ENCODE results near the gene NCBP2L.
A peak's percentile ranks its signal among the peaks of the same experiment; 100 is the strongest.

NCBP2L gene

DNA sequence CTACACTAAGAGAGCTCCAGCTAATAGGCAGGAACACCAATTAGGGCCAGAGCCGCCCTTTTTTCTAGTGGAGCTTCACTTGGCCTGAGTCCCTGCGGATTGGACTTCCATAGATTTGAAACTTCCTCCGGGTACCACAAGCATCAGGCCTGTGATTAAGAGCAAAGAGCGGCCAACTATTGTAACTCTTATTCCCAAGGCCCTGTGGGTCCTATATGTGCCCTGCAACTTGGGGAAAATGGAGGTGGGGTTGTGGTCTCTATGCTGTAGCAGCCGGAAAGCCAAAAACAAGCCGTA is at the start of gene NCBP2L:
TSS of gene NCBP2L (plus strand) at position 198 of the 297 bp plus-strand sequence. CDS start 16,488 bp downstream, outside the sequence.
- DNase-seq: no peak

DNA sequence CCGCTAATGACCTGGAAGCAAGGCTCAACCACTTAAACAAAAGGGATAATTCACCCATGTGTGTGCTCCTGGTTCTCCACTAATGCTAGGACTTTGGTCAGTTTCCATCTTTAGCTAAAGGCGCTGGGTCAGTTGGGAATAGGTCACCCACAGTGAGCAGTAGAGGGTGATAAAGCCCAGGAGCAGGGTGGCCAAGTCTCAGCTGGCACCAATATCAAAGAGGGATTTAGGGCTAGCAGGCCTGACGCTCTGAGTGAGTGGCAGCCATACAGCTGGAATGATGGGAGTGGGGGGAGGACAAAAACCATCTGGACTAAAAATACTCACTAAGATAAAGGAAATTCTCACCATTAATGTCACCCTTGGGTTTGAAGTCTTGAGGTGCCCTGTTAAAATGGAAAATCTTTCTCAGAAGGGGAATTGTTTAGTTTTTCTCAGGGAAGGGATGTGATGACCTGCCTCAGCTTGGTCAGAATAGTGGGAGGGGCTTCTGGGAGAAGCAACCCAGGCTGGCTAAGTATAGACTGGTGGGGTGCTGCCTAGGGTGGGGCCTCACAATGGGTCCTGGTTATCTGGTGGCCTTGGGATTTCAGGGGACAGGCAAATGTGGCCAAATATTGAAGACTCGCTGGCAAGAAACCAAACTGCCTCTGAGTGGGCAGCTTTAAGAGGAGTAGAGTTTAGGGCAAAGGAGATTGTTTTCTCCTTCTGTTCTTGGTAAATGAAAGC is 49.0 kb upstream of the NCBP2L start:
- no peak for DNase-seq

DNA sequence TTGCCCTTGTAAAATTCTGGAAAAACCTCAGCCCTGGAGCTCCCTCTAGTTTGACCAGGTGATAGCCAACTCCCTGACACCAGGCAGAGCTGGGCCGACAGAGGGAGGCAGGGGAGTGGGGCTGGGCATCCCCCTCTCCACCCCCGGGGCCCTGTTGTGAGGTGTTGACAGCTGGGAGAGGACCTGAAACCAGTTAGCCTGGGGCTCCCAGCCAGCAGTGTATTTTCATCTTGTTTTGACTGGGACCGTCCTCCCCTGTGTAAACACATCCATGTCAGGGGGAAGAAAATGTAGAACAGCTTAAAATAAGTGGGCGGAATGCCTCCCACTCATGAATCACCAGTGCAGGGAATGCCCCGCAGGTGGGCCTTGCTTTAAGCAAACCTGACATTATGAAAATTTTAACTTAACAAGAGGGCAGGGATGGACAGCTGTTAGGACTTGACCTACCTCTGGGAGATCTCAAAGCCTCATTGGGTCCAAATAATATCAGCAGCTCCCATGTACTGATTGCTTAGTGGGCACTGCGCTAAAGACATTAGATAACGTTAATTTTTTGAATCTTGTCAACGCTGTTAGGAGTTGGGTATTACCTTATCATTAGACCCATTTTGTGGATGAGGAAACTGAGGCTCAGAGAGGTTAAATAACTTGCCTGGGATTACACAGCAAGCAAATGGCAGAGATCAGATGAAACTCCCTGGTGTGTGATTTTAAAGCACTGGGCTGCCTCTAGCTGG is 47.8 kb upstream of the NCBP2L start:
- no peak for DNase-seq

DNA sequence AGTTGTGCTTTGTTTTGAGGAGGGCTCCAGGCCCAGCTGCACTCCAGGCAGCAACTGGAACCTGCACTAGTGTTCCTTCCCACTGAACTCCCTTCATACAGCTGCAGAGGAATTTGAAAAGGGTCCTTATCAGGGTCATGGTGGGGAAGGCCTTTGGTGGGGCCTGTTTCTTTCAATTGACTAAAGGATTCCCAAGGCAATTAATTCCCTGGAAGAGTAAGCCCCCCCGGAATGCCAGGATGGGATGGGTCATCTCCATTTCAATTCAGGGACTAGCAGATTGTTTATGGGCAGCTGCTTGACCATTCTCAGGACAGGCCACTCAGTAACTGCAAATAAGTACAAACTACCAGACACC is 47.3 kb upstream of the NCBP2L start:
- no peak for DNase-seq

DNA sequence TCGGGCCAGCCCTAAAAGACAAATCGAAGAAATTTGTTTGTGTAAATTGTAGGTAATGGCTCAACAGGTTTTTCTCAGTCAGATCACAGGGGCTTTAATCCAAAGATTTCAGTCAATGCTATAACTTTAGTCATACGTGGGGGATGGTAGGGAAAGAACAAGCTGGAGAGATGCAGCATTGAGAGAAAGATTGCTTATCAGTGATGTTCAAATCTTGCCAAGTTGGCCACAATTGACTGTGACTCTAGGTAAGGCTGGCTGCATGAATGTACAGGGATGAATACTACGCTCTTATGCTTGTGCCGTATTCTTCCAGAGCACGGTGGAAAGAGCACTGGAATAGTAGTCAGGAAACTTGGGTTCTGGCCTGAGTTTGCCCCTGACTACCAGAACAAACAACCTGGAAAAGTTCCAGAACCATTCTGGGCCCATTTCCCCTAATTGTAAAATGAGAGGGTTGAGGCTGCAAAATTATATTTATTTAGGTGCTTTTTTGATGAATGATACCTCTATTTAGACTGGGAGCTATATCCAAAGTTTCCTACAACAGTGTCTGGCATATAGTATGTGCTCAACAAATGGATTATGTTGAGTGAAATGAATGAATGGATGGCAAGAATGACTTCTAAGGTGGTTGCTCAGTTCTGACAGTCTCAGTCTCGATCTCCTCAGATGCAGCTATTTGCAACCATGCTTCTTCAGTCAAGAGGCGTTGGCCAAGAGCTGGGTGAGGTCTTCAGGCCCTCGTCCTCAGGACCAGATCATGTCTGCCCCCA is 46.4 kb upstream of the NCBP2L start:
- no peak for DNase-seq

DNA sequence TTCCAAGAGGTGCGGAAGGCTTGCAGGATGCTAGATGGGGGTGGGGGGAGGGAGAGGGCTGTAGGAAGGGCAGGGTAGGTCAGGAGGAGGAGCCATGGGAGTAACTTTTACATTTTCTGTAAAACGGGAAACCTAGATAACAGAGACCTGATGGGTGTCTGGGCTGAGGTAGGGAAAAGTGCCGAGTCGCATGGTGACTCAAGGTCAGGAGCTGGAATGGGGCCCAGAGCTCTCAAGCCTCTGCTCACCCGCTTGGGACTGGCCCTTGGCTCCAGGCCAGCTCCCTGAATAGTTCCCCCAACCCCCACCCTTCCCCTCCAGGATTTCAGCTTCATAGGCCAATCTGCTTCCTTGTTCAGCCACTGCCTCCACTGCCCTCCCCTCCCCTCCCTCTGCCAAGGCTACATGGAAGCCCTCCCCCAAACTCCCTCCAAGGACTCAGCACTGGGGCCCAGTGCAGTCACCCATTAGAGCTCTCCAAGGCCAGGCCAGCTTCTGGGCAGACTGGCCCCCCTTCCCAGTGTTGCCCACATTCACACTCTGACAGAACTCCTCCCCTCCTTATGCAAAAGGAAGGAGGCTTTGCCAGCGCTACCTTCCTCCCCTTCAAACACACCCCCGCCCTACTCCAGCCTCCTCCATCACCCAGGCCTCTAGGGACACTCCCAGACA is 45.6 kb upstream of the NCBP2L start:
- peak; percentile 61 to 79 for DNase-seq

DNA sequence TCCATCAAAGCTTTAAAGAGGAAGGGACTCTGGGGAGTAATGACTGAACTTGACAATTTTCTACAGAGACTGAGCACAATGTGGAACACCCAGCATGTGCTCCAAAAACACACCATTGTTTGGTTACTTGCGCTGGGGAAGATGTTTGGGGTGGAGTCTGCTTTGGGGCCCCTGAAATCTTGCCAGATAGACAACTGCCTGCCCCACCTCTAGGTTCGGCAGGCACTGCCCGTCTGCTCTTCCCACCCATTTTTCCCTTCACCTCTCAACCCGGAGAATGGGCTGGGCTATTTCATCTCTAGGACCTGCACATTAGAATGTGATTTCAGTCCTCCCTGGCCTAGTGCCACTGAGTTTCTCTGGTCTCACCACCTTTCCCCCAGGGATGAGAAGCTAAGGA is 43.8 kb upstream of the NCBP2L start:
- DNase-seq: no peak

DNA sequence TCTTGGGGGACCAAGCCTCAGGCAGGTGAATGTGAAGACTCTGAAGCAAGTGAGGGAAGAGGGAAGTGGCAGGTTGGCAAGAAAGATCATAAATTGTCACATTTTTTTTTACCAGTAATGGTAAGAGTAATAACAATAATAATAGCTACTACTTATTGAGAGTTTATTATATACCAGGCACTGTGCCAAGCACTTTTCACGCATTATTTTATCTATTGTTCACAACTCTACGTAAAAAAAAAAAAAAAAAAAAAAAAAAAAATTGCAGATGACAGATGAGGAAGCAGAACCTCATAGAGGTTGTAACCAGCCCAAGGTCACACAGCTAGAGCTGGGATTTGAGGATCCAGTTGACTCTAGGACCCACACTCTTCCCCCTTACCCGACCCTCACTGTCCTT is 42.9 kb upstream of the NCBP2L start:
- no peak for DNase-seq

DNA sequence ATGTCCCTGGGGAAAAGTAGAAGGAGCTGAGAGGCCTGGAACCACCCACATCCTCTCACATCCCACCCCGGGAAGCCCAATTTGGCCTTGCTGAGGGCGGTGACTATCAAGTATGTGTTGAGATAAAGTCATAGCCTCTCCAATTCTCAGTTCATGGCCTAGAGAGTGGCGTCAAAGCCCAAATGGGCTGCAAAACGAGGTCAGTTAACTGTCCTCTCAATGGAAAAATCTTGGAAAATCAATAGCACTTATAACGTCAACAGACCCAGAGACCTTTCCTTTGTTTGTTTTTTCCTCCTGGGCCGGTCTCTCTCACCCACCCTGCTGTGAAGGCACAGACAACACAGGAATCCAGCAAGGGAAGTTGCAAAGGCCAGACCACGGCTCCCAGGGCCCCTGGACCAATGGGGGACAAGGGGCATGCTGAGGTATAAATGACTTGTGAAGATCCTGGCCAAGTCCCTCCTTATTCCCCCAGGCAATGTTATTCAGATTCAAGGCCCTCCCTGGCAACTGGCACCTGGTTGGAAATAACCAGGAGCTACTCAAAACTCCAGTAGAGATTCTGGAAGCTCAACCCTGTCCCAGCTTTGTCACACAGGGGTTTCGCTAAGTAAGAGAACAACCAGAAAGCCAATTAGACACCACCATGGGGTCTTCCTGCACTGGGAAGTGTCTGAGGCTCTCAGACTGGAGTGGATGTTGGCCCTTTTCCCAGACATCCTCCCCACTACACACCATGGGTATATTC is 40.6 kb upstream of the NCBP2L start:
- DNase-seq: no peak

DNA sequence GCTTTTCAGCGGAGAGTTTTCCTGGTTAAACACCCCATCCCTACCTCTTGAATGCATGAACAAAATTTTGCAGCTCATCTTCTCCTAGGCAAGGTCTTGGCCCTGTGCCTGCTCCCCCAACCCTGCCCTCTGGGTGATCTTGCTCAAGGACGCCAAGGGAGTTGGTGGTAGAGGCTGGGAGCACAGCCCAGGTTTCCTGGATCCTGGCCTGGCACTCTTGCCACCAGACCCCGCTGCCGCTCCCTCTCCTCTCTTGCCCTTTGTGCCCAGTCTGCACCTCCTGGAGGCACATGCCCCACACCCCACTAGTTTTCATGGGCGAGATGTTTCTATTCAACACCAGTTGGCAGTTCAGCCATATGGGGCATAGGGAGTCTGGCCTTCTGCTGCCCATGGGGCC is 39.3 kb upstream of the NCBP2L start:
- no peak for DNase-seq

DNA sequence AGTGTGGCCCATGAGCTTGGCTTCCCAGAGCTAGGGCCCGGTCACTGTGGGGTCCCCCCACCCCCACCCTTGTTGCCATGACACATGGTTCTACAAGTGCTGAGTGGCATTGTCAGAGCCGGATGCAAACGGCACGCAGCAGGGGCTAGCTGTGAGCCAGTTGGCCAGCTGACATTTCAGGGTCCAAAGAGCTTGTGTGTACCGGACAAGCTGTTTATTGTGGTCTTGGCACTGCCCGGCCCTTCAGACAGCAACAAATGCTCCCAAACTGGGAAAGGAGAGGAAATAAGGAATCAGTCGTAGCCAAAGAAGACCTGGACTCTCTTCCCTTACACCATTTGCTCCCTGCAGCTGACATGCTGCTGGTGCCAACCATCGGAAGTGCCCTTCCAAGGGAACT is 38.8 kb upstream of the NCBP2L start:
- no peak for DNase-seq

DNA sequence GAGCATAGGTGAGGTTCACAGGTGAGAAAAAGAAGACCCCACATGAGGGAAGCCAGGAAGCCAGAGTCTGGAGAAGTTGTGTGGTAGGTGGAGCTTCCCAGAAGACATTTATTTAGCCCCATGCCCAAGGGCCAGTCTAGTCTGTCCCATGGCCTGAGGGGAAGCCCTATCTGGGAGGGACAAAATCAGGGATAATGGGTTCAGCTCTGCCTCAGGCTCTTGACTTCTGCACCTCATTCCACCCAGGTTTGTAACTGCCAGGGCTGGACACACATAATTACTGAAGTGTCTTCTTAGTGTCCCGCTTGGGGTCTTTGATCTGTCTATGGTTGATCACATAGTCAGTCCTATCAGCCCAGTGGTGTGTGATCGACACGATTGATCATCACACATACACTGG is 38.0 kb upstream of the NCBP2L start:
- no peak for DNase-seq

DNA sequence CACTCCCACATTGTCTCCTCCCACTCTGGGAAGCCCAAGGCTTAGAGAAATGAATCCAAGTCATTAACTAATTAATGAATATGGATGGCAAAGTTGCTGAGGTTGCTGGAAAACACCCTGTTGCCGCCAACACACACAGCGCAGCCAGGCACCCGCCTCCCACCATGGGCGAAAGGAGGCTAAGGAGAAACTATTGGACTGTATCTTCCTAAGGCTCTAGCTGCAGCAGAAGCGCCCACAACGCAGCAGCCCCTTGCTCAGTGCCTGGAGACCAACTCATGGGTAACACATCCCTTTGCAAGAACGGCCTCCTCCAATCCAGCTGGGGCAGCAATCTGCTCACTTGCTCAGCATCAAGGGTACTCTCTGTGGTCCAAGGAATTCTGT is 36.1 kb upstream of the NCBP2L start:
- no peak for DNase-seq

DNA sequence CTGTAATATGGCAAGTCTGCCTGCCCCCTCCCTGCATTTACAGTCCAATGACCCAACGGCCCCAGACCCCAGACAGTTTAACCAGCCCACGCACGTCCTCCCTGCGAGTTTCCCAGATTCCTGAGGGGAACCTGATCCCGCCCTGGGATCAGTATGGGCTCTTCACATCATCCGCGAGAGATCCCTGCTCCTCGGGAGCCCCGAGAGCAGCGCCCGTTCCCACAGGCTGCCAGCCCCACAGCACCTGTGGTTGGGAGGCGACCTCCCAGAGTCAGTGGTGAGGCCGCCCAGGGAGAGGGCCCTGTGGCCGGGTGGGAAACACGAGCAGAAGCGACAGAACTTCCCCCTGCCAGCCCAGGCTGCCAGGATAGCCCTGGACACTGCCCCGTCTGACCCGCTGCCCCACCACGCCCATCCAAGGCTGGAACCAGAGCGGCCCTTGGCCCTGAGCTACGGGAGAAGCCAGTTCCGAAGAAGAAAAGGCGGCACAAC is 34.8 kb upstream of the NCBP2L start:
- no peak for DNase-seq

DNA sequence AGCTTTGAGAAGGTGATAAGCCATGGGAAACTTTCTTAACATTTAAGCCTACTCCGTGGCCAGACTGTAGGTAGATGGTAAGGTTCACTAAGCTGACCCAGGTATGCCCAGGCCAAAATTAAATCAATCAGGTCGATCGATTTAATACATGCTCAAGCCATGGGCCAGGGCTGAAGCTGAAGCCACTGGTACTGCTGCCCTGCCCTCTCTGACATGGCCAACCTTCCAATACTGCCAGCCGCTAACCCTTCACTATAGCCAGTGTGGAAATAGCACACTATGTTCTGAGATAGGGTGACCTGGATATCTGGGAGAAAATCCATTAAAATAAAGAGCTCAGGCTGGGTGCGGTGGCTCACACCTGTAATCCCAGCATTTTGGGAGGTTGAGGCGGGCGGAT is 33.5 kb upstream of the NCBP2L start:
- DNase-seq: no peak

DNA sequence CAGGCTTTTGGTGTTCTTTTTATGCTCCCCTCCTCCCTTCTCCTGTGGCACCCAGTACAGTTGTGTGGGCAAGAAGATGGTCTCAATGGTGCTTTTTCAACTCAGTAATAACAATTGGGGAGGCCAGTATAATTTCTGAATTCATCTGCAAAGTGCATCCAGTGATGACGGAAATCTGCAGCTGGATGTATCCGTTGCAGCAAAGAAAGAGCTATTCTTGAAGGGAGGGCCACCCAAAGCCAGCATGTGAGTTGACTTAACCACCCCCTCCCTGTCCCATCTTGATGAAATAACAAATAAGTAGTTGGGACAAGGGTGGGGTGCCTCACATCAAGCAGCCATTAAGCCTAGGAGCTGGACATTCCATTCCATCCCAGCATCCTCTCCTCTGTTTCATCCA is 32.7 kb upstream of the NCBP2L start:
- DNase-seq: no peak

DNA sequence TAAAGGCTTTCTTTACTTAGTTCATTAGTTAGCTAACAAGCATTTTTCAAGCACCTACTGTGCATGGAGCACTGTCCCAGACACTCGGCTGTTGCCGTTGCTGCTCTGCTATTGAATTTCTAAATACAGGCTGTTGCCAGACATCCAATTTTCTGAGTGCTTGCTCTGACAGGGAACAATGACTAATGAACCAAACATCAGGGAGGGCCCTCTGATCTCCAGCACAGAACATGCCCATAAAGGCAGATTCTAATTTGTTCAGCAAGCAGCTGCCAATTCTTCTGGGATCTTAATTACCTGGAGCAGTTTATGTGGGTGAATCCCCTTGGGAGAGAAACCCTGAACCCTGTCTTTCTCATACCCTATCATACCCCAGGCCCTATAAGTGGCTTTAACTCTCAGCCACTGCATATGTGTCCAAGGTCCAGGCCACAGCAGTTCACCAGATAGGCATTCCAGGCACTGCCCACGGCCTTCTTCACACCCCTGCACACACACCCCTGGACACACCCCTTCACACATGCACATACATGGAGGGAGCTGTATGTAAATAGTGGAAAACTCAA is 29.9 kb upstream of the NCBP2L start:
- no peak for DNase-seq

DNA sequence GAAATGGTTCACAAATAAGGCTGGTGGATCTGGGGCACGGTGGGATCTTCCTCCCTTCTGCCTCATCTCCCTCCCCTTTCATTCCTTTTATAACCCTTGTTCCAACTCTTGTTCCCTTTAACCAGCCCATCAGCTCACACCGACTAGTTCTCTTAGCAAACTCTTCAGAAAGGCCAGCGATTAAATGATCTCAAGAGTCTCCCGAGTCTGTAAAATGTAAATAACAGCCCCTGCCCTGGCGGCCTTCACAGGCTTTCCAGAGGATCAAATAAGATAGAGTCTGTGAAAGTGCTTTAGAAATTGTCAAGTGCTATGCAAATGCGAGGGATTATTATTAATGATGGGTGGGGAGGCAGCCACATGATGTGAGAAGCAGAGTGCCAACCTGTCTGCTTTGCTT is 29.0 kb upstream of the NCBP2L start:
- no peak for DNase-seq

DNA sequence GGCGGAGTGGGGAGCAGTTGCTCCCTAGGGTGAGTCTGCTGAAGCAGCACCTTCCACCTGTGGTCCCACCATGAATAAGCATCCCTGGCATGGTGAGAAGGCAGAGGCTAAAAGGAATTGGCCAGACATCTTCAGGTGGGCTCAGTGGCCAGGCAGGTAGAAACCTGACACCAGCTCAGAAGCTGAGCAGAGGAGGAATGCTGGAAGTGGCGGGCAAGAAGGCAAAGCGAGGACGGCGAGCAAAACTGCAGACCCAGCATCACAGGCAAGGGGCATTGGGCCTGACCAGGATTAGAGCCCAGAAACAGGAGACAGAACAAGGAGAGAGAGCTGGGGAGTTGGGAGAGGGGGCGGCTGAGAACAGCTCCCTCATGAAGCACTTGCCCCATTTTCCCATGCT is 27.3 kb upstream of the NCBP2L start:
- DNase-seq: no peak

DNA sequence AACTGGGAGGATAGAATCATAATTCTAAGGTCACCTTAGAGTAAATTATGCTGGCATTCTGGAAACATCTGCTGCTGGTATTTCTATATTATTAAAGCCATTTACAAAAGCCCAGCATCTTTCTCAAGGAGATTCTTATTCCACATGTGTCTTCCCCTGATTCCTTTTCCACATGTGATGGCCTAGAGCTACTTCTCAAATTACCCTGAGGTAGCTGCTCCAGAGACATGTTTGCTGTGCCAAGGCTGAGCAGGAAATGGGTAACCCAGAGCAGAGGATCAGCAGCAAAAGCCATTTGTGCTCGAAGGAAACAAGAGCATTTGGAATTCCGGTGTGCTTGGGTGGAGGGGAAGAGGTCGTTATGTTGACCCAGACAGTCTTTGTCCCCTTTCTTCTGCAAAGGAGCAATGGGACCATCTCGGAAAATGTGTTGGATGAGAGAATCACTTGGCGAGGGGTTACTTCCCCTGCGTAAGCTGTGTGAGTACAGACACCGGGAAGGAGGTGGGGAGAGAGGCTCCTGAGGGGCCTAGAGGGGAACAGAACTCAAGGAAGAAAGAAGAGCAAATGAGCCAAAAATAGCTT is 26.6 kb upstream of the NCBP2L start:
- no peak for DNase-seq

DNA sequence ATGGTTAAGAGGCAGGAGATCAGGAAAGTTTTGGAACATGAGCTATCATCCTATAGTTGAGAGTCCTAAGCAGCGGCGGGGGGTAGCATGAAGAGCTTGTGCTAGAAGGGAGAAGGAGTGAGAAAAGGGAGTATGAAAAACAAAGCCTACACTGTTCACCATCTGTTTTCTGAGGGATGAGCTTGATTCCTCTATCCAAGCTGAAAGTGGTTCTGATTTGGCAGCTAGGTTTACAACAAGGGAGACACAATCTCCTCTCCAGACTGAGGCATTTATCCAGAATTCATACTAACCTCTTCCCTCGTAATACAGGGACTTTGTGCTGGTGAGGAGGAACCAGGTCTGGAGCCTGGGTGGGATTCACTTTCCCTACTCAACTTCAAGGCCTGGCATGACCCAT is 25.5 kb upstream of the NCBP2L start:
- DNase-seq: no peak

DNA sequence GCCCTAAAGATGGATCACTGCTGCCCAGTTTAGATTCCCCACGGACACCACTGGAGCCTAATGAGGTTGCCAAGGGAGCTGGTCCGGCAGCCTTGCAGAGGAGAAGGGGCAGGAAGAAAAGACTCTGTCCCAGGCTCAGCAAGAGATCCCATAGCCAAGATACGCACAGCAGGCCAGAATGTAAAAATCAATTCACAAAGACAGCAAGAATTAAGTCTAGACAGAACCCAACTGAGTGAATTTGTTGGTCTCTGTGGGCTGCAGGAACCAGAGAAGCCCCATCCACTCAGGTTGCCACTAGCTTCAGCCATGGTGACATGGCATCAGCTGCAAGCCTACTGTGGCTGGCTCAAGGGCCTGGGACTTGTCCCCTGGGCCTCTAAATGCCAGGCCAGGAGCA is 24.8 kb upstream of the NCBP2L start:
- DNase-seq: no peak
